ENCODE measurements around the gene SMARCD3.

Gene SMARCD3

GRCh38 chr7:151248346-151249033 is at the start of gene SMARCD3:
TSS of gene SMARCD3 (minus strand) at chr7:151248694. CDS start at chr7:151248562, 132 bp downstream.
- Histone ChIP-seq H3K4me2 (peak within 1 kb of the TSS; percentile 93 to 100 (median 99)), H3K36me3 (no peaks in the 10 kb centered on the region), H3K4me3 (peak within 1 kb of the TSS; percentile 55 to 72 (median 61)), H4K20me1 (peaks cover 8 to 88% (median 67%) of the 10 kb centered on the region in 11 experiments; a peak in 19 of 22 replicates), H3K4me1 (peaks cover 46 to 74% (median 65%) of the 10 kb centered on the region in 10 experiments), H3K27ac (peak within 1 kb of the TSS in 5 of 11 experiments; percentile 14 to 71 (median 54); a peak in 10 of 22 replicates), H3K9ac (peak within 1 kb of the TSS; percentile 51 to 75 (median 68)), H3K27me3 (peaks cover 94 to 100% (median 99%) of the 10 kb centered on the region in 11 experiments), H3K9me3 (replicated peaks in 1 of 11) (no peaks in the 10 kb centered on the region)
- no peak for TF ChIP-seq Cebpa-rat (IDR thresholded peaks at IDR 0.05)

- Histone ChIP-seq H3K27me3 (no peaks in the 10 kb centered on the region), H3K9me3 (replicated peaks in 1 of 11) (peaks cover 13 to 21% (median 17%) of the 10 kb centered on the region in 11 experiments; a peak in 20 of 22 replicates), H3K9ac (no peak overlapping the region), H3K4me1 (peaks cover 0 to 7% (median 0%) of the 10 kb centered on the region in 10 experiments; a peak in 2 of 20 replicates), H3K36me3 (no peaks in the 10 kb centered on the region), H3K4me2 (no peak overlapping the region), H3K4me3 (no peak overlapping the region), H3K27ac (no peak overlapping the region), H4K20me1 (no peaks in the 10 kb centered on the region)
- TF ChIP-seq Cebpa-rat (IDR thresholded peaks at IDR 0.05): no peak
Observed at GRCh38 chr7:151296202-151296992, 47.9 kb upstream of the SMARCD3 start.

GRCh38 chr7:151292850-151293249 is 44.4 kb upstream of the SMARCD3 start:
- no peak overlapping the region for H3K27ac ChIP-seq
- no peaks in the 10 kb centered on the region for H3K36me3 ChIP-seq
- H3K4me2 ChIP-seq: no peak overlapping the region
- H3K9ac ChIP-seq: no peak overlapping the region
- TF ChIP-seq Cebpa-rat (IDR thresholded peaks at IDR 0.05): no peak
- H3K4me3 ChIP-seq: no peak overlapping the region
- H4K20me1 ChIP-seq: no peaks in the 10 kb centered on the region
- H3K4me1 ChIP-seq: peaks cover 0 to 18% (median 0%) of the 10 kb centered on the region in 10 experiments; a peak in 6 of 20 replicates
- peaks cover 13 to 21% (median 17%) of the 10 kb centered on the region in 11 experiments; a peak in 20 of 22 replicates for H3K9me3 ChIP-seq (replicated peaks in 1 of 11)
- H3K27me3 ChIP-seq: no peaks in the 10 kb centered on the region

GRCh38 chr7:151291206-151291605 is 42.7 kb upstream of the SMARCD3 start:
- H3K4me2 ChIP-seq: peak overlapping the region in 2 of 11 experiments; percentile 3 to 12; a peak in 1 of 22 replicates
- H3K27me3 ChIP-seq: no peaks in the 10 kb centered on the region
- peaks cover 1 to 8% (median 6%) of the 10 kb centered on the region in 11 experiments; a peak in 16 of 22 replicates for H3K9me3 ChIP-seq (replicated peaks in 1 of 11)
- H3K36me3 ChIP-seq: no peaks in the 10 kb centered on the region
- no peak overlapping the region for H3K27ac ChIP-seq
- no peaks in the 10 kb centered on the region for H4K20me1 ChIP-seq
- H3K4me3 ChIP-seq: no peak overlapping the region
- no peak overlapping the region for H3K9ac ChIP-seq
- peaks cover 0 to 18% (median 0%) of the 10 kb centered on the region in 10 experiments; a peak in 6 of 20 replicates for H3K4me1 ChIP-seq
- no peak for TF ChIP-seq Cebpa-rat (IDR thresholded peaks at IDR 0.05)

- 0 out of 22 replicates have a peak overlapping the region, but pooled peaks of 2 of the 11 experiments have one; percentile 2 to 21 for H3K4me2 ChIP-seq
- H3K27me3 ChIP-seq: no peaks in the 10 kb centered on the region
- H4K20me1 ChIP-seq: no peaks in the 10 kb centered on the region
- H3K9ac ChIP-seq: no peak overlapping the region
- H3K4me3 ChIP-seq: no peak overlapping the region
- H3K4me1 ChIP-seq: peaks cover 0 to 18% (median 0%) of the 10 kb centered on the region in 10 experiments; a peak in 6 of 20 replicates
- no peaks in the 10 kb centered on the region for H3K36me3 ChIP-seq
- no peak overlapping the region for H3K27ac ChIP-seq
- no peaks in the 10 kb centered on the region for H3K9me3 ChIP-seq (replicated peaks in 1 of 11)
- TF ChIP-seq Cebpa-rat (IDR thresholded peaks at IDR 0.05): no peak
Observed at GRCh38 chr7:151290355-151290760, 41.9 kb upstream of the SMARCD3 start.

GRCh38 chr7:151289891-151290290 is 41.4 kb upstream of the SMARCD3 start:
- Histone ChIP-seq H3K4me2 (0 out of 22 replicates have a peak overlapping the region, but pooled peaks of 2 of the 11 experiments have one; percentile 2 to 21), H3K36me3 (no peaks in the 10 kb centered on the region), H3K4me3 (no peak overlapping the region), H3K27me3 (no peaks in the 10 kb centered on the region), H3K27ac (no peak overlapping the region), H4K20me1 (no peaks in the 10 kb centered on the region), H3K9me3 (replicated peaks in 1 of 11) (no peaks in the 10 kb centered on the region), H3K4me1 (peaks cover 0 to 18% (median 0%) of the 10 kb centered on the region in 10 experiments; a peak in 6 of 20 replicates), H3K9ac (no peak overlapping the region)
- TF ChIP-seq Cebpa-rat (IDR thresholded peaks at IDR 0.05): no peak

- Histone ChIP-seq H3K9ac (no peak overlapping the region), H4K20me1 (no peaks in the 10 kb centered on the region), H3K27me3 (no peaks in the 10 kb centered on the region), H3K4me3 (no peak overlapping the region), H3K9me3 (replicated peaks in 1 of 11) (no peaks in the 10 kb centered on the region; a peak in 1 of 22 replicates), H3K4me1 (peaks cover 0 to 8% (median 0%) of the 10 kb centered on the region in 10 experiments; a peak in 6 of 20 replicates), H3K27ac (no peak overlapping the region), H3K4me2 (no peak overlapping the region), H3K36me3 (no peaks in the 10 kb centered on the region)
- no peak for TF ChIP-seq Cebpa-rat (IDR thresholded peaks at IDR 0.05)
Observed at GRCh38 chr7:151286148-151286547, 37.7 kb upstream of the SMARCD3 start.

GRCh38 chr7:151283302-151283701 is 34.8 kb upstream of the SMARCD3 start:
- Histone ChIP-seq H3K4me2 (no peak overlapping the region), H3K4me3 (no peak overlapping the region), H3K9me3 (replicated peaks in 1 of 11) (no peaks in the 10 kb centered on the region; a peak in 1 of 22 replicates), H3K27me3 (no peaks in the 10 kb centered on the region), H3K27ac (no peak overlapping the region), H3K36me3 (no peaks in the 10 kb centered on the region), H3K9ac (no peak overlapping the region), H3K4me1 (no peaks in the 10 kb centered on the region), H4K20me1 (no peaks in the 10 kb centered on the region)
- no peak for TF ChIP-seq Cebpa-rat (IDR thresholded peaks at IDR 0.05)

GRCh38 chr7:151282111-151282510 is 33.6 kb upstream of the SMARCD3 start:
- no peaks in the 10 kb centered on the region for H4K20me1 ChIP-seq
- H3K4me2 ChIP-seq: no peak overlapping the region
- H3K4me3 ChIP-seq: no peak overlapping the region
- no peak overlapping the region for H3K27ac ChIP-seq
- peaks cover 0 to 5% (median 0%) of the 10 kb centered on the region in 10 experiments; a peak in 3 of 20 replicates for H3K4me1 ChIP-seq
- no peak overlapping the region for H3K9ac ChIP-seq
- H3K9me3 ChIP-seq (replicated peaks in 1 of 11): no peaks in the 10 kb centered on the region; a peak in 1 of 22 replicates
- no peaks in the 10 kb centered on the region for H3K36me3 ChIP-seq
- H3K27me3 ChIP-seq: peaks cover 0 to 10% (median 8%) of the 10 kb centered on the region in 11 experiments; a peak in 14 of 22 replicates
- no peak for TF ChIP-seq Cebpa-rat (IDR thresholded peaks at IDR 0.05)
